Stomach (tissue), 9 donors: ENCODE results near the gene MAGI1. TPM values are rescaled to one million over a fixed set of nuclear protein-coding genes. Genes with fewer than 3 reads are reported as not detected.
A peak's percentile ranks its signal among the peaks of the same experiment; 100 is the strongest.
"Not testable (repeated sequence)": the region's sequence is repeated elsewhere in the genome, so short reads cannot be mapped to it uniquely, and the experiment has no call there.

ENCODE experiments used
- DNase-seq, 2 donors: peaks; one replicate each; pipeline versions ENCODE4 v3.0.0 to v3.0.0-alpha.2; 2013 to 2019
- H3K27ac ChIP-seq, 5 donors: fragments of 200-600 bp in 4 of 5; sonication (generic) in 4 of 5; one replicate each; pipeline ENCODE4 v1.5.1; 2013 to 2019; ENCODE audit warnings: mild to moderate bottlenecking in 1 of 5, moderate library complexity in 1 of 5
- H3K27me3 ChIP-seq, 3 donors: fragments of 200-600 bp; sonication (generic); one replicate each; pipeline ENCODE4 v1.5.1; 2017 to 2019; ENCODE audit warnings: mixed run types in 1 of 3
- H3K36me3 ChIP-seq, 4 donors: fragments of 200-600 bp; sonication (generic); 1 replicate in 3 of 4; 2 replicates in 1 of 4; pipeline ENCODE4 v1.5.1; 2016 to 2019
- H3K4me1 ChIP-seq, 4 donors: fragments of 200-600 bp; sonication (generic); one replicate each; pipeline ENCODE4 v1.5.1; 2016 to 2019
- H3K4me3 ChIP-seq, 4 donors: fragments of 200-600 bp; sonication (generic) in 3 of 4; one replicate each; pipeline ENCODE4 v1.5.1; 2016 to 2019; ENCODE audit warnings: mild to moderate bottlenecking in 1 of 4
- H3K9me3 ChIP-seq, 4 donors: fragments of 200-600 bp; sonication (generic); one replicate each; pipeline ENCODE4 v1.5.1; 2016 to 2019
- EP300 ChIP-seq: sonication (generic); formaldehyde crosslinking; IDR thresholded peaks from one replicate; pipeline ENCODE4 v1.6.1; 2017; ENCODE audit warnings: antibody characterized with exemption
- POLR2A ChIP-seq, 4 donors: fragments of 450-650 bp; IDR thresholded peaks; one replicate each; pipeline ENCODE4 v1.6.1; 2016; ENCODE audit warnings: antibody characterized with exemption in 4 of 4, control low read depth in 2 of 4, mild to moderate bottlenecking in 1 of 4, moderate library complexity in 1 of 4
- POLR2AphosphoS5 ChIP-seq, 3 donors: sonication (generic); formaldehyde crosslinking; IDR thresholded peaks; one replicate each; pipeline ENCODE4 v1.6.1; 2016; ENCODE audit warnings: antibody characterized with exemption in 3 of 3
- WGBS, 5 donors: extraction: QIAGEN DNeasy Blood & Tissue Kit in 3 of 5; methylation state at CpG; one replicate each; pipeline versions ENCODE4 v1.1.5 to v1.1.7; 2013 to 2018; 5-methylcytosine and 5-hydroxymethylcytosine counted together
- intact Hi-C: fragments of 100-400 bp; cut with DNase I; formaldehyde crosslinking; loops from one replicate; pipeline ENCODE4 v1.15.1; 2023; ENCODE audit warnings: low total_unique reads
- polyA plus RNA-seq, 3 donors: library from polyadenylated mRNA; stranded (reverse); fragments of 200-250 nt; gene quantifications; one replicate each; pipeline ENCODE4 v1.2.3, GENCODE V29; 2013
- total RNA-seq, 5 donors: library from RNA; depleted of rRNA; stranded (reverse); fragments of >200 nt; gene quantifications; one replicate each; pipeline versions ENCODE4 v1.1.0 to v1.2.3, GENCODE V29; 2014 to 2016
- TF ChIP-seq, protein P1 (sequence below), 7 experiments: fragments of 450-650 bp in 4 of 7; fragments of 200-600 bp in 3 of 7; sonication (generic) in 3 of 7; IDR thresholded peaks; one replicate each; pipeline ENCODE4 v1.5.1; 2016 to 2019; ENCODE audit warnings: antibody characterized with exemption in 7 of 7, control low read depth in 2 of 7, mild to moderate bottlenecking in 1 of 7
- donor health status: healthy with polysubstance abuse.
- donor health status: Bipolar disorder and iron deficiency.
- donor health status: healthy.

The MAGI1 gene
- total and polyA plus RNA-seq, 8 donors, result 5.7 to 237 (median 84.8) TPM

DNA sequence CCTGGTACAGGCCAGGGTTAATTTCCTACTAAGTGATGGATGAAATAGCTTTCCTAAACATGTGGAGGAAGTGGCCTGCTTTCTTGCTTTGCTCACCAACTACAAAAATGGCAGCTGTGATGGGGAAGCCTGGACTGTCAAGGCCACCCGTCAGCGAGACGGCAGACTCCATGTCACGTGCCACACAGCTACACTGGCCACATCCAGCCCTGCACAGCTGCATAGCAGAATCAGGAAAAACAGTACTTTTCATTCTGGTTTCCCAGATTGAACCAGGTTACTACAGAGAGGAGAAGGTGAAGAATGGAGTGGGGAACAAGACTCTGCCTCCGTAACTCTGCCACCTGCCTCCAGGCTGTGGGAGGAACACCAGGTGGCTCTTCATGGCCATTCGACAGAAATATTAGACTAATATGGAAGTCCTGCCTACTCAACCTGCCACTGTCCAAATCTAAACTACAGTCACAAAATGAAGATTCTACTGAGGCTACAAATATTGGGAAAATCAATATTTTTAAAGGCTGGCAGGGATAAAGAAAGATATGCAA is 174.3 kb downstream of the MAGI1 start:
- Histone ChIP-seq H3K27me3 (no peaks in the 10 kb centered on the region), H3K4me3 (no peak overlapping the region), H3K27ac (no peak overlapping the region), H3K9me3 (no peaks in the 10 kb centered on the region), H3K4me1 (peaks cover 0 to 4% (median 0%) of the 10 kb centered on the region in 4 donors), H3K36me3 (no peaks in the 10 kb centered on the region)
- intact Hi-C loops, result no loop called here
- TF ChIP-seq, protein P1, sequence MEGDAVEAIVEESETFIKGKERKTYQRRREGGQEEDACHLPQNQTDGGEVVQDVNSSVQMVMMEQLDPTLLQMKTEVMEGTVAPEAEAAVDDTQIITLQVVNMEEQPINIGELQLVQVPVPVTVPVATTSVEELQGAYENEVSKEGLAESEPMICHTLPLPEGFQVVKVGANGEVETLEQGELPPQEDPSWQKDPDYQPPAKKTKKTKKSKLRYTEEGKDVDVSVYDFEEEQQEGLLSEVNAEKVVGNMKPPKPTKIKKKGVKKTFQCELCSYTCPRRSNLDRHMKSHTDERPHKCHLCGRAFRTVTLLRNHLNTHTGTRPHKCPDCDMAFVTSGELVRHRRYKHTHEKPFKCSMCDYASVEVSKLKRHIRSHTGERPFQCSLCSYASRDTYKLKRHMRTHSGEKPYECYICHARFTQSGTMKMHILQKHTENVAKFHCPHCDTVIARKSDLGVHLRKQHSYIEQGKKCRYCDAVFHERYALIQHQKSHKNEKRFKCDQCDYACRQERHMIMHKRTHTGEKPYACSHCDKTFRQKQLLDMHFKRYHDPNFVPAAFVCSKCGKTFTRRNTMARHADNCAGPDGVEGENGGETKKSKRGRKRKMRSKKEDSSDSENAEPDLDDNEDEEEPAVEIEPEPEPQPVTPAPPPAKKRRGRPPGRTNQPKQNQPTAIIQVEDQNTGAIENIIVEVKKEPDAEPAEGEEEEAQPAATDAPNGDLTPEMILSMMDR (IDR thresholded peaks at IDR 0.05), result no peak
- TF ChIP-seq POLR2A (IDR thresholded peaks at IDR 0.05) (no peak), POLR2AphosphoS5 (IDR thresholded peaks at IDR 0.05) (no peak), EP300 (no peak)
- DNase-seq, result no peak
- 81 to 97% (median 89%) methylated on average over 6 of the region's 6 CpGs for WGBS, 5 donors

DNA sequence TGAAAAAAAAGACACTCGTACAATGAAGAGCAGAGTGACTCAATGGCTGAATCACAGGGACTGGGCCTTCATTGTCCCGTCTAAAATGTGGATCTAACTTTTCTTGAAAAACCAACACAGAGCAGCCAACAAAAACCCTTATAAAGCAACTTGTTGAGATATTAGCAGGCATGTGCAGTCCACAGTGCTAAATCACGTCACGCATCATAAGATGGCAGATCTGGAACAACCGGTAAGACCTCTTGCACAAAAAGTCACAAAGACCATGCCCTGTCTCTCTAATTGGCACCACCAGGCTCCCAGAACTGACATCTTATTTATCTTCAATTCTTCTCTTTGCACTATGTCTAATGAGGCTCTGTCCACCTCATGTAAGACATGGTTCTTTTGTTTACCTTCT is 177.0 kb downstream of the MAGI1 start:
- 77 to 90% (median 84%) methylated on average over 5 of the region's 5 CpGs for WGBS, 5 donors
- H3K9me3 ChIP-seq, result peaks cover 0 to 4% (median 0%) of the 10 kb centered on the region in 4 donors
- TF ChIP-seq POLR2A (IDR thresholded peaks at IDR 0.05) (no peak), EP300 (no peak), POLR2AphosphoS5 (IDR thresholded peaks at IDR 0.05) (no peak)
- TF ChIP-seq, protein P1 (IDR thresholded peaks at IDR 0.05), result no peak
- no peak overlapping the region for H3K4me3 ChIP-seq
- no peaks in the 10 kb centered on the region for H3K36me3 ChIP-seq
- DNase-seq, result peak in 1 of 2 donors; percentile 39
- H3K27me3 ChIP-seq, result no peaks in the 10 kb centered on the region
- intact Hi-C loops, result no loop called here
- H3K27ac ChIP-seq, result no peak overlapping the region
- peaks cover 10 to 13% (median 11%) of the 10 kb centered on the region in 4 donors for H3K4me1 ChIP-seq

DNA sequence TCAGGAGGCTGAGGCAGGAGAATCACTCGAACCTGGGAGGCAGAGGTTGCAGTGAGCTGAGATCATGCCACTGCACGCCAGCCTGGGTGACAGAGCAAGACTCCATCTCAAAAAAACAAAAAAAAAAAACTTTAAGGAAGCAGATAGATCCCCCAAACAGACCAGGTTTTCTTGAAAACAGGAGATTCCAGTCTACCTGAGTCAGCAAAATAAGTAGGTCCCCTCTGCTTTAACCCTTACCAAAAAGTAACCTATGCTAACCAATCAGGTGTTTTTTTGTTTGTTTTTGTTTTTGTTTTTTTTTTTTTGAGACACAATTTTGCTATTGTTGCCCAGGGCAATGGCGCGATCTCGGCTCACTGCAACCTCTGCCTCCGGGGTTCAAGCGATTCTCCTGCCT is 179.1 kb downstream of the MAGI1 start:
- intact Hi-C loops, result not testable (repeated sequence)
- peaks cover 12 to 30% (median 23%) of the 10 kb centered on the region in 4 donors for H3K4me1 ChIP-seq

DNA sequence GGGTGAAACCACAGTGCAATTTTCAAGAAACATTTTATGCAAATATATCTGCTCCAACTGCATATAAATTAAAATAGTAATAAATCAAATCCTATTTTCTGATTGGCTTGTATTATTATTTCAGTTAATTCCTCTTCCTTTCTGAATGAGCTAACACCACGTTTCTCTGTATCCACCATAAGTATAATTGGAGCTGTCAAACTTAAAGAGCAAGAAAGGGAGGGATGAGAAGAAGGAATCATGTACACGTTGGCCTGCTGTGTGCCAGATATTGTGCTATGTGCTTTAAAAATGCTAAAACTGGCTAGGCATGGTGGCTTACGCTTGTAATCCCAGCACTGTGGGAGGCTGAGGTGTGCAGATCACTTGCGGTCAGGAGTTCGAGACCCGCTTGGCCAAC is 180.0 kb downstream of the MAGI1 start:
- WGBS, 5 donors, result 86 to 97% (median 96%) methylated on average over 6 of the region's 6 CpGs
- H3K27ac ChIP-seq, result no peak overlapping the region
- H3K9me3 ChIP-seq, result peaks cover 0 to 4% (median 0%) of the 10 kb centered on the region in 4 donors
- intact Hi-C loops, result no loop called here
- no peak for DNase-seq
- TF ChIP-seq POLR2AphosphoS5 (IDR thresholded peaks at IDR 0.05) (no peak), POLR2A (IDR thresholded peaks at IDR 0.05) (no peak), EP300 (no peak)
- TF ChIP-seq, protein P1 (IDR thresholded peaks at IDR 0.05), result no peak
- peaks cover 12 to 35% (median 25%) of the 10 kb centered on the region in 4 donors for H3K4me1 ChIP-seq
- no peak overlapping the region for H3K4me3 ChIP-seq
- no peaks in the 10 kb centered on the region for H3K27me3 ChIP-seq
- H3K36me3 ChIP-seq, result no peaks in the 10 kb centered on the region

More for the DNA sequence above, 179.1 kb downstream of the MAGI1 start:
- DNase-seq, H3K4me3 ChIP-seq, H3K9me3 ChIP-seq, H3K27ac ChIP-seq, H3K36me3 ChIP-seq, H3K27me3 ChIP-seq: not testable (repeated sequence)
- WGBS, 5 donors, result 89 to 98% (median 95%) methylated on average over 7 of the region's 7 CpGs

DNA sequence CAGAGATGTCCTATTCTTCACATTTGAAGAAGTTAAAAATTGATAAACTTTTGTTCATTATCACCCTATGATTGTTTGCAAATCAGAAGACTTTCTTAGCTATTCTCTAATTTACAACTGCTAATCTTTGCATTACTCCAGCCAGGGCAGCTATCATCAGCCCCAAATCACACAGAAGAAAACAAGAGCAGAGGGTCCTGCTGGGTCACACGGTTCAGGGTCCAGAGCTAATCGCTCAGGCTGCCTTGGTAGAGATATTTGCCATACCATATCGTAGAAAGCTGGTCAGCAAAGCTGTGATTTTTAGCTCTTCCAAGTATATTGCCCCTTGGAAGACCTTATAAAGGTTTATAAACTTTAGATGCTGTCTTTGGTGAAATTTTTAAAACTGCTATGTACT is 181.4 kb downstream of the MAGI1 start:
- WGBS, 5 donors, result 26 to 57% (median 39%) methylated on average over 3 of the region's 3 CpGs
- H3K4me1 ChIP-seq, result peaks cover 12 to 35% (median 25%) of the 10 kb centered on the region in 4 donors

More for the DNA sequence above, 181.4 kb downstream of the MAGI1 start:
- TF ChIP-seq EP300 (no peak), POLR2A (IDR thresholded peaks at IDR 0.05) (no peak)
- TF ChIP-seq, protein P1 (IDR thresholded peaks at IDR 0.05), result no peak
- intact Hi-C loops, result no loop called here
- Histone ChIP-seq H3K27ac (peak overlapping the region in 2 of 5 donors; percentile 10 to 69), H3K27me3 (no peaks in the 10 kb centered on the region), H3K36me3 (no peaks in the 10 kb centered on the region), H3K4me3 (no peak overlapping the region), H3K9me3 (peaks cover 0 to 4% (median 0%) of the 10 kb centered on the region in 4 donors)
- no peak for DNase-seq
